Measurements from ENCODE around the gene KCTD3. TPM values are rescaled to one million over a fixed set of nuclear protein-coding genes. Genes with fewer than 3 reads are reported as not detected.

KCTD3 gene
- total RNA-seq, 1 donor from 2014 or later = 25.2 TPM

DNA sequence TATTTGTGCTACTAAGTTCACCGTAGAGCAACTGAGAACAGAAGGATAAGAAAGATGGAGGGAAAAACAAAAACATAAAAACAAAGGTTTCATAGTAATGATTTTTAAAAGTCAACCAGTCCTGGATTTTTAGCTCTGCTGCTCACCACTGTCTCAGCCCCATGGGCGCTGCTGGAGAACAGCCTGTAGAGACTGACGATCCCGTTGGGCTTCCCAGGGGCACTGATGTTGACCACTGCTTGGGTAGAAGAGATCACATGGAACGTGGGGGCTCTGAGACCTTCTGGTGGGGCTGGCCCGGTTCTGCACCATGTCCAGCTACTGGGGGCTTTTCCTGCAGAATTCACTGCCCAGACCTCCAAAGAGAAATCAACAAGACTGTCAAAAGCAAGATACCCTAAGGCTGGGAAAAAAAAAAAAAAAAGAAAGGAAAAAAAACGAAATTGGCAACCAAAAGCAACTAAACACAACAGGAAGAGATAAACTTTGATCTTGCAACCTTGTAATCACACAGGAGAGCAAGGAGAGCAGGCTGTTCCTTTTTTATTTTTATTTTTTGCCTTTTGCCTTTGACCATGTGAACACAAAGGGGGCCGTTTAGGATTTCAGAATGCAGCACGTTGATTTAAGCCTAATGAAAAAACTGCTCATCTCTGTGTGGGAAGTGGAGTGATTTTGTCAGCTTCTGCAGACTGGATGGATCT, 83.5 kb downstream of the KCTD3 start:
- Mint-ChIP-seq H3K27ac (ENCODE audit: unreplicated experiment) (no peak overlapping the region), H3K27me3 (ENCODE audit: low read depth, unreplicated experiment) (no peaks in the 10 kb centered on the region), H3K9me3 (ENCODE audit: unreplicated experiment) (no peaks in the 10 kb centered on the region), H3K4me3 (ENCODE audit: unreplicated experiment) (no peak overlapping the region), H3K36me3 (ENCODE audit: low read depth, unreplicated experiment) (no peaks in the 10 kb centered on the region), H3K4me1 (ENCODE audit: low read depth, unreplicated experiment) (no peaks in the 10 kb centered on the region)
- TF ChIP-seq, protein P1, sequence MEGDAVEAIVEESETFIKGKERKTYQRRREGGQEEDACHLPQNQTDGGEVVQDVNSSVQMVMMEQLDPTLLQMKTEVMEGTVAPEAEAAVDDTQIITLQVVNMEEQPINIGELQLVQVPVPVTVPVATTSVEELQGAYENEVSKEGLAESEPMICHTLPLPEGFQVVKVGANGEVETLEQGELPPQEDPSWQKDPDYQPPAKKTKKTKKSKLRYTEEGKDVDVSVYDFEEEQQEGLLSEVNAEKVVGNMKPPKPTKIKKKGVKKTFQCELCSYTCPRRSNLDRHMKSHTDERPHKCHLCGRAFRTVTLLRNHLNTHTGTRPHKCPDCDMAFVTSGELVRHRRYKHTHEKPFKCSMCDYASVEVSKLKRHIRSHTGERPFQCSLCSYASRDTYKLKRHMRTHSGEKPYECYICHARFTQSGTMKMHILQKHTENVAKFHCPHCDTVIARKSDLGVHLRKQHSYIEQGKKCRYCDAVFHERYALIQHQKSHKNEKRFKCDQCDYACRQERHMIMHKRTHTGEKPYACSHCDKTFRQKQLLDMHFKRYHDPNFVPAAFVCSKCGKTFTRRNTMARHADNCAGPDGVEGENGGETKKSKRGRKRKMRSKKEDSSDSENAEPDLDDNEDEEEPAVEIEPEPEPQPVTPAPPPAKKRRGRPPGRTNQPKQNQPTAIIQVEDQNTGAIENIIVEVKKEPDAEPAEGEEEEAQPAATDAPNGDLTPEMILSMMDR (IDR thresholded peaks at IDR 0.05; ENCODE audit: insufficient read depth, low read depth, low read length) = no peak
- TF ChIP-seq EZH2 (IDR thresholded peaks at IDR 0.05; ENCODE audit: insufficient read depth, low read length) = no peak
- FAIRE-seq = no peak
- Histone ChIP-seq H3K27ac (ENCODE audit: low read depth, low read length) (no peak overlapping the region), H3K27me3 (ENCODE audit: insufficient read depth, low read length) (no peaks in the 10 kb centered on the region), H2AFZ (ENCODE audit: low read depth, low read length) (no peak overlapping the region), H4K20me1 (ENCODE audit: insufficient read depth, low read length) (no peaks in the 10 kb centered on the region), H3K9me3 (ENCODE audit: insufficient read depth, low read depth, low read length) (no peaks in the 10 kb centered on the region), H3K4me2 (ENCODE audit: low read length) (no peak overlapping the region), H3K36me3 (ENCODE audit: insufficient read depth, low read length) (no peaks in the 10 kb centered on the region), H3K4me1 (ENCODE audit: insufficient read depth, low read length) (no peaks in the 10 kb centered on the region), H3K9ac (ENCODE audit: low read length) (no peak overlapping the region), H3K4me3 (ENCODE audit: insufficient read depth, low read depth, low read length) (no peak overlapping the region), H3K79me2 (ENCODE audit: insufficient read depth, low read length) (no peaks in the 10 kb centered on the region)
- DNase-seq (ENCODE audit: low read depth) = no peak

DNA sequence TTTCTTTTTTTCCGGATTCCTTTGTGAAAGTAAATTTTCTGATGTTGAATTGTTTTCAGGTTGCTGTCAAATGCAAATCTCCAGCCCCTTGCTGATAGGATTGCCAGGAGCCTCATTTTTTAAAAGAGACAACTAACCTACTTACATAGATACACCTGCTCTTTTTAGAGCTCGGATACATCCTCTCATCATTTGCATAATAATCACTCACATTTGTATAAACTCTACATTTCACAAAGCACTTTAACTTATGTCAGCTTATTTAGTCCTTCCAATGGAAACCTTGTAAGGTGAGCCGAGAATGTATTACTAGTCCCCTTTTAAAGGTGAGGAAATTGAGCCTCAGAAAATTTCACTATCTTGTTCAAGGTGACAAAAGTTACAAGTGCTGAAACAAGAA, 84.8 kb downstream of the KCTD3 start:
- H3K36me3 Mint-ChIP-seq (ENCODE audit: low read depth, unreplicated experiment) = no peaks in the 10 kb centered on the region
- Histone ChIP-seq H2AFZ (ENCODE audit: low read depth, low read length) (no peak overlapping the region), H4K20me1 (ENCODE audit: insufficient read depth, low read length) (no peaks in the 10 kb centered on the region), H3K9ac (ENCODE audit: low read length) (no peak overlapping the region), H3K4me3 (ENCODE audit: insufficient read depth, low read depth, low read length) (no peak overlapping the region), H3K27ac (ENCODE audit: low read depth, low read length) (no peak overlapping the region), H3K4me2 (ENCODE audit: low read length) (no peak overlapping the region), H3K27me3 (ENCODE audit: insufficient read depth, low read length) (no peaks in the 10 kb centered on the region), H3K36me3 (ENCODE audit: insufficient read depth, low read length) (no peaks in the 10 kb centered on the region), H3K79me2 (ENCODE audit: insufficient read depth, low read length) (no peaks in the 10 kb centered on the region), H3K9me3 (ENCODE audit: insufficient read depth, low read depth, low read length) (no peaks in the 10 kb centered on the region), H3K4me1 (ENCODE audit: insufficient read depth, low read length) (no peaks in the 10 kb centered on the region)
- no peaks in the 10 kb centered on the region for H3K4me1 Mint-ChIP-seq (ENCODE audit: low read depth, unreplicated experiment)
- H3K27ac Mint-ChIP-seq (ENCODE audit: unreplicated experiment) = no peak overlapping the region
- no peak for TF ChIP-seq EZH2 (IDR thresholded peaks at IDR 0.05; ENCODE audit: insufficient read depth, low read length)
- TF ChIP-seq, protein P1 (IDR thresholded peaks at IDR 0.05; ENCODE audit: insufficient read depth, low read depth, low read length) = no peak
- no peak overlapping the region for H3K4me3 Mint-ChIP-seq (ENCODE audit: unreplicated experiment)
- FAIRE-seq (no peak), DNase-seq (ENCODE audit: low read depth) (no peak)
- no peaks in the 10 kb centered on the region for H3K27me3 Mint-ChIP-seq (ENCODE audit: low read depth, unreplicated experiment)
- no peaks in the 10 kb centered on the region for H3K9me3 Mint-ChIP-seq (ENCODE audit: unreplicated experiment)

DNA sequence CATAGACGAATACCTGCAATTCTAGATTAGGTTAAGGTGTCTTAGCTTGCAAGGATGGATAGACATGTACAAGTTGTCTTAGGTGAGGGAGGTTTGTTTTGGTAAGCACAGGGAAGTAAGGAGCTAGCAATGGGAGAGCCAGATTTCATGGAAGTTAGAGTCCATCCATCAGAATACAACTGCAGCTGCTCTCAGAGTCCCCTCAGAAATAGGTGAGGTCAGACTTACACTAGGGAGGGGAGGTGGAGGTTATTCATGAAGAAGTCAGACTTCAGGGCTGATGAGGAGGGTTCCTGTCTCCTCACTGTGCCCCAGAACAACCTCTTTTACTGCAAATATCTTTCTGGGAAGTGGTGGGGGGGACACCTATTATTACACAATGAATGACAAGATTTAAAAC, 85.3 kb downstream of the KCTD3 start:
- Histone ChIP-seq H3K4me2 (ENCODE audit: low read length) (no peak overlapping the region), H3K27me3 (ENCODE audit: insufficient read depth, low read length) (no peaks in the 10 kb centered on the region), H3K36me3 (ENCODE audit: insufficient read depth, low read length) (no peaks in the 10 kb centered on the region), H3K79me2 (ENCODE audit: insufficient read depth, low read length) (no peaks in the 10 kb centered on the region), H4K20me1 (ENCODE audit: insufficient read depth, low read length) (no peaks in the 10 kb centered on the region), H3K4me3 (ENCODE audit: insufficient read depth, low read depth, low read length) (no peak overlapping the region), H2AFZ (ENCODE audit: low read depth, low read length) (no peak overlapping the region), H3K4me1 (ENCODE audit: insufficient read depth, low read length) (no peaks in the 10 kb centered on the region), H3K27ac (ENCODE audit: low read depth, low read length) (no peak overlapping the region), H3K9ac (ENCODE audit: low read length) (no peak overlapping the region), H3K9me3 (ENCODE audit: insufficient read depth, low read depth, low read length) (no peaks in the 10 kb centered on the region)
- H3K9me3 Mint-ChIP-seq (ENCODE audit: unreplicated experiment) = no peaks in the 10 kb centered on the region
- no peak for DNase-seq (ENCODE audit: low read depth)
- TF ChIP-seq EZH2 (IDR thresholded peaks at IDR 0.05; ENCODE audit: insufficient read depth, low read length) = no peak
- TF ChIP-seq, protein P1 (IDR thresholded peaks at IDR 0.05; ENCODE audit: insufficient read depth, low read depth, low read length) = no peak
- no peak overlapping the region for H3K27ac Mint-ChIP-seq (ENCODE audit: unreplicated experiment)
- no peaks in the 10 kb centered on the region for H3K36me3 Mint-ChIP-seq (ENCODE audit: low read depth, unreplicated experiment)
- H3K4me3 Mint-ChIP-seq (ENCODE audit: unreplicated experiment) = no peak overlapping the region
- no peaks in the 10 kb centered on the region for H3K4me1 Mint-ChIP-seq (ENCODE audit: low read depth, unreplicated experiment)
- FAIRE-seq = no peak
- no peaks in the 10 kb centered on the region for H3K27me3 Mint-ChIP-seq (ENCODE audit: low read depth, unreplicated experiment)
